WERI-Rb-1 (cell line): ENCODE results near the gene ZNF700.
"Not testable (repeated sequence)": the region's sequence is repeated elsewhere in the genome, so short reads cannot be mapped to it uniquely, and the experiment has no call there.

ENCODE experiments used
- DNase-seq: peaks from one replicate; pipeline ENCODE4 v3.0.0-alpha.2; 2020
- H3K27ac ChIP-seq: fragments of 250-450 bp; sonication (Bioruptor Pico); 2 replicates; pipeline ENCODE4 v1.5.1; 2020; ENCODE audit warnings: mild to moderate bottlenecking, moderate library complexity
- H3K27me3 ChIP-seq: fragments of 250-450 bp; sonication (Bioruptor Pico); 2 replicates; pipeline ENCODE4 v1.5.1; 2021; ENCODE audit warnings: mild to moderate bottlenecking, low read depth, moderate library complexity; ENCODE audit not compliant: insufficient read depth, severe bottlenecking
- H3K36me3 ChIP-seq: fragments of 250-450 bp; sonication (Bioruptor Pico); 2 replicates; pipeline ENCODE4 v1.5.1; 2020; ENCODE audit warnings: mild to moderate bottlenecking, moderate library complexity
- H3K4me3 ChIP-seq: 2 replicates; pipeline ENCODE4 v1.5.1; 2011; ENCODE audit warnings: low read depth, mild to moderate bottlenecking, control low read depth, low read length
- H3K9me3 ChIP-seq: fragments of 250-450 bp; sonication (Bioruptor Pico); 2 replicates; pipeline ENCODE4 v1.5.1; 2021; ENCODE audit warnings: mild to moderate bottlenecking, moderate library complexity; ENCODE audit not compliant: severe bottlenecking
- CTCF ChIP-seq: IDR thresholded peaks from 2 replicates; pipeline ENCODE4 v1.5.1; 2011; ENCODE audit warnings: low read depth, mild to moderate bottlenecking, control low read depth, inconsistent platforms, low read length

Gene ZNF700

GRCh38 chr19:11887234-11887610 lies 37.7 kb upstream of the ZNF700 start:
- no peak for TF ChIP-seq CTCF
- Histone ChIP-seq H3K36me3 (peaks cover 2% of the 10 kb centered on the region; the same call in 1 of the 2 replicates), H3K27me3 (no peaks in the 10 kb centered on the region), H3K9me3 (peaks cover 5% of the 10 kb centered on the region), H3K4me3 (peak overlapping the region; percentile 85), H3K27ac (peak overlapping the region; percentile 90)
- peak; percentile 51 for DNase-seq

- no peaks in the 10 kb centered on the region for H3K27me3 ChIP-seq
- TF ChIP-seq CTCF, result peak; percentile 49
- peaks cover 5% of the 10 kb centered on the region for H3K9me3 ChIP-seq
- peak within 1 kb of the TSS; percentile 85 for H3K4me3 ChIP-seq
- H3K27ac ChIP-seq, result peak within 1 kb of the TSS; percentile 90
- peak; percentile 96 for DNase-seq
- H3K36me3 ChIP-seq, result peaks cover 2% of the 10 kb centered on the region; the same call in 1 of the 2 replicates
Observed at GRCh38 chr19:11887611-11888531, 37.0 kb upstream of the ZNF700 start, which contains the start of gene ZNF69. TSS of gene ZNF69 (plus strand) at chr19:11887782. CDS start at chr19:11887924, 142 bp downstream.

GRCh38 chr19:11889901-11890300 lies 35.0 kb upstream of the ZNF700 start:
- DNase-seq, H3K9me3 ChIP-seq, H3K36me3 ChIP-seq, H3K27ac ChIP-seq, H3K27me3 ChIP-seq, H3K4me3 ChIP-seq: not testable (repeated sequence)

- Histone ChIP-seq H3K27ac (no peak overlapping the region), H3K36me3 (peaks cover 6% of the 10 kb centered on the region; the same call in 1 of the 2 replicates), H3K9me3 (no peaks in the 10 kb centered on the region), H3K4me3 (no peak overlapping the region), H3K27me3 (no peaks in the 10 kb centered on the region)
- DNase-seq, result no peak
- TF ChIP-seq CTCF, result no peak
Observed at GRCh38 chr19:11890634-11891033, 34.3 kb upstream of the ZNF700 start.

GRCh38 chr19:11894851-11895250 lies 30.1 kb upstream of the ZNF700 start:
- H3K27ac ChIP-seq, result no peak overlapping the region
- no peak for DNase-seq
- no peak for TF ChIP-seq CTCF
- no peak overlapping the region for H3K4me3 ChIP-seq
- peaks cover 6% of the 10 kb centered on the region; the same call in 1 of the 2 replicates for H3K36me3 ChIP-seq
- H3K9me3 ChIP-seq, result no peaks in the 10 kb centered on the region
- H3K27me3 ChIP-seq, result no peaks in the 10 kb centered on the region

GRCh38 chr19:11902228-11902627 lies 22.7 kb upstream of the ZNF700 start:
- TF ChIP-seq CTCF, result no peak
- Histone ChIP-seq H3K27me3 (no peaks in the 10 kb centered on the region), H3K36me3 (peaks cover 34% of the 10 kb centered on the region), H3K9me3 (peaks cover 43% of the 10 kb centered on the region), H3K27ac (no peak overlapping the region), H3K4me3 (no peak overlapping the region)
- DNase-seq, result no peak
